AG10803 (cell line): ENCODE data around the gene IQCK.

Source experiments
- DNase-seq: peaks from one replicate; pipeline ENCODE4 v3.0.0; 2010; ENCODE audit warnings: low read depth
- H3K4me3 ChIP-seq: 2 replicates; pipeline ENCODE4 v1.5.1; 2011; ENCODE audit warnings: mild to moderate bottlenecking, low read length, control low read depth
- CTCF ChIP-seq: conservative IDR thresholded peaks from 2 replicates; pipeline ENCODE4 v1.5.1; 2011; ENCODE audit warnings: mild to moderate bottlenecking, low read length, control low read depth, inconsistent platforms

IQCK gene

GRCh38 chr16:19749571-19750080, 31.6 kb downstream of the IQCK start:
- TF ChIP-seq CTCF: no peak
- DNase-seq: no peak
- H3K4me3 ChIP-seq: no peak overlapping the region

- TF ChIP-seq CTCF: no peak
- no peak overlapping the region for H3K4me3 ChIP-seq
- DNase-seq: no peak
These were observed 33.7 kb downstream of the IQCK start for GRCh38 chr16:19751478-19752385.

GRCh38 chr16:19753815-19754643, 36.0 kb downstream of the IQCK start:
- no peak overlapping the region for H3K4me3 ChIP-seq
- DNase-seq: no peak
- no peak for TF ChIP-seq CTCF

- no peak overlapping the region for H3K4me3 ChIP-seq
- no peak for TF ChIP-seq CTCF
- no peak for DNase-seq
These were observed 36.6 kb downstream of the IQCK start for GRCh38 chr16:19754644-19755036.

- no peak for DNase-seq
- TF ChIP-seq CTCF: no peak
- H3K4me3 ChIP-seq: no peak overlapping the region
These were observed 37.2 kb downstream of the IQCK start for GRCh38 chr16:19755268-19755667.

GRCh38 chr16:19757026-19757425, 39.0 kb downstream of the IQCK start:
- no peak overlapping the region for H3K4me3 ChIP-seq
- DNase-seq: no peak
- no peak for TF ChIP-seq CTCF
